ENCODE data around the gene MTOR.
A peak's percentile ranks its signal among the peaks of the same experiment; 100 is the strongest.

The MTOR gene

DNA sequence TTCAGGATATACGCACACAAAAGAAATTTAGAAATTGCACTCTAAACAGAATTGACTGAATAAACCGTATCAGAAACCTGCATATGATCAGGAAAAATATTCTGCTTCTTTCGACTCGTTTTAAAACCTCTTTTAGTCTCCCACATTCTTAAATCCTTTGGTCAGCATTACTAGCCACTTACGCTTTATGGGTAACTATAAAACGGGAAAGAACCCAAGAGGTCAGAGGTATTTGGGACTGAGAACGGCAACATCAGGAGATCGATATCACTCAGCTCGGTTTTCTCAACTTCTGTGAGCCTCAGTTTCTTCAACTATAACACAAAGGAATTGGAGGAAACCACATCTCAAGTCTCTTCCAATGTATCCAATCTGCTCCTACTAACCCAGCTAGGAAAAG lies 109.6 kb downstream of the MTOR start:
- no peak for DNase-seq

DNA sequence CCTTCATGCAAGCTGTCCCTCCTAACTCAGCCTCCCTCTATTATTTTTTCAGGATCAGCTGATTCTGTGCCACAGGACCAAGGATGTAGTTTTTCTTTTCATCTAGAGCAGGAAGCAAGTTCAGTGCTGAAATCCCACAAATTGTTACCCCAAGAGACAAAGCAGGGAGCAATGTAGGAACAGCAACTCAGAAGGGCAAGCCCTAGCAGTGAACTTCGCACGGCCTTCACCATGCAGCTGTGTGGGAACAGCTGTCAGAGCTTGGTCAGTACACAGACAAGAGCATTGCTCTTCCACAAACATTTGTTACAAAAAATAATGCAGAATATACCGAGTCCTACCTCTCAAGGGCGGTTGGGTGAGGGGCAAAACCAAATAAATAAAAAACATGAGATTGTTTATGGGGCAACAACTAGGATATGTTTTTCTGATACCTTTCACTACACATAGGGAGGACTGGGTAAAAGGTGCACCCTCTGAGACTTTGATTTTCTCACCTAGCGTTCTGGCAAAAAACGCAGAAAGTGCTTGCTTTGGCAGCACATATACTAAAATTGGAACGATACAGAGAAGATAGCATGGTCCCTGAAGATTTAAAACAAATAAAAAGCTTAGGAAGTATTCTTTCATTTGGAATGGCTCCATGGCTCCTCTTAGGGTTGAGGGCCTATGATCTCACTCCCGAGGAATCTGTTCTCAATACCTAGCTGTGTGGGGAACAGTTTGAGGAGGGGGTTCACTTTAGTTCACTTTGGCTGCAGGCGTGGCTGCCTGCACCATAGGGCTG lies 110.3 kb downstream of the MTOR start:
- no peak for DNase-seq

DNA sequence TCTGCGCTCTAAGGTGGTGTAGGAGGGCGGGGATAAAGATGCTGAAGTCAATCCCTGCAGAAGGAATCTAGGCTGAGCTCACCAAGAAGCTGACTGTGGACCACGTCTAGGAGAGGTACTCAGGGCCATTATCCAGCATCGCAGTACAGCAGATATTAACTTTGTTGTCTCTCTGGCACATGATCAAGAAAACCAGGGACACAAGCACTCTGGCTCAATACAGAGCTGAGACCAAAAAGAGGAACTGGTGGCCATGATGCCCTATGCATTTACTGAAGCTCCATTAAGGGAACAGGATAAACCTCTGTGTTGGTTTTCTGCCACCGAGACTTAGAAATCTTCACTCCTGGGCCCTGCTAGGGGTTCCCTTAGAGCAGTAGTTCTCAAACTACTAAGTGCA lies 111.2 kb downstream of the MTOR start:
- DNase-seq = no peak

DNA sequence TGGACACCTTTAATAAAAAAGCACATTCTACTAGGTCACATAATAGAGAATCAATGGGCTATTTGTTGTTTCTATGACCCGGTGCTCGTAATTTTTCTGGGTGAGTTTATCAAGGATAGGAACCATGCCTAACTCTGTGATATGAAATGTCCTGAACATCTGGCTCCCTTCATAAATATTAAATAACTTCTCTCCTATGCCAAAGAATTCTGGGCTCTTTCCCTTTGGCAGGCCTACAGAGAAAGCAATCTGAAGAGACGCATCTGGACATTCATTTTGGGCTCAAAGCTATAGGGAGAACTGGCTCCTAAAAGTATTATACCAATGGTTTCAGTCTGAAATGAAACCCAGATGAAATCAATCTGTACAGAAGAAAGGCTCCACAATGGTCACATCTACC lies 112.0 kb downstream of the MTOR start:
- DNase-seq = no peak

DNA sequence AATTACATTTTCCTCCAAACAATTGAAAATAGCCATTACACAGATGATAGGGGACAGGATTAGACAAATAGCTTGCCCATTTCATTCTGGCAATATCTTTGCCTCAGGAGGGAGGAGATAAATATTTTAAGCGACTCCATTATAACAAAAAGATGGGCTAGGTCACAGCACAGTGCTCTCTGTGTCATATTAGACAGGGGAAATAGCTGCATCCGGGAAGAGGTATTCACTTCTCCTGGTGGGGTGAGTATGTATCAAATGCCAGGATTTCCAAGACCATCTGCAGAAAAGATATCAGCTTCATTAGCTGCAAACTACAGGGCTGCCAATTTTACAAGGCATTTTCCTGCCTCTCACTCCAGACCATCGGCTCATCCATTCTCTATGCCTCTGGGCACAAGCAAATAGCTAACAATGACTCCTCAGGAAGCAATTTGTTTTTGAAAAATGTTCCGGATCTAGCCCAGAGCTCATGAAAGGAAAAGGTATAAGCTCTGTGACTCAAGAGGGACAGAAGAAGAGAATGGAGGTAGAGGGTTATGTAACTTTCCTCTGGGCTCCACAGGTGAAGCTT lies 115.1 kb downstream of the MTOR start:
- DNase-seq = no peak

DNA sequence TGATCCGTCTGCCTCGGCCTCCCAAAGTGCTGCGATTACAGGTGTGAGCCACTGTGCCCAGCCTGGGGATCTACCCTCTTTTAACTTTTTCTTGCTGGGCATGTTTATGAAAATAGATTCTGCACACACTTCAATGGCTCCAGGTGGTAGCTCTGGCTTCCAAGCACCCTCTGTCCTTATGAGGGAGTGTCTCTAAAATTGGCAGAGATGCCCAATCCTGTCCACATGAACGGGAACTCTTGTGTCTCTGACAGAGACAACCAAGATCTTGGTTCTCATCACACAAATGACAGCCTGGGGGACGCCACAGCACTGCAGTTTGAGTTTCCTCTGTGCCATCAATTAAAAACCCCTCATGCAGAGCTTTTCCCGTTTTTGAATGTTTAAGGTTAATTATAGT lies 116.6 kb downstream of the MTOR start:
- no peak for DNase-seq

DNA sequence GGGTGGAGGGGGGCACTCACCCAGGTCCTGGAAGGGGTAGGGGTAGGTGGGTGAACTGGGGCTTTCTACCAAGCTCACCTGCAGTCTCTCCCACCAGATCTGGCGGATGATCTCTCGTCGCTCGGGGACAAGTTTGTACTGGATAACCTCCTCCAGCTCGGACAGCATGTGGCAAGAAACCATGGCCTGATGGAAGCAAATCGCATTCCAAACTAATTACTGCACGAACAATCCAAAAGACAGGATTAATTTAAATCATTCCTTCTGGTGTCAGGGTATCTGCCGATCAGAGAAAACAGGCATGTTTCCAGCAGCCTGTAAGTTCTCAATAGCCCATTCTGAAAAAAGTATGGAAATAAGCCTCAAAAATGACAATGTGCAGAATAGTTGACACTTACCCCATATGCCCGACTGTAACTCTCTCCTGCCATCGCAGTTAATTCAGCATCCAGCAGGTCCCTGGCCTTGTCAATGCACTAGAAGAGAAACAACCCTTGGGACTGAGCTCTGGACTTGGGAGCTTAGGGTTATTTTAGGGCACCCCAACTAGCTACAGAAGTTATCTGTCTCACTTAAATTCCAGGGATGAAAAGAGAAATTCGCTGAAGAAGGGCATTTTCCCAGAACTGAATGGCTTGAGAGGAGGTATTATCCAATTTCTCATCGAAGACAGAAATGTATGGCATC lies 117.6 kb downstream of the MTOR start:
- no peak for DNase-seq

DNA sequence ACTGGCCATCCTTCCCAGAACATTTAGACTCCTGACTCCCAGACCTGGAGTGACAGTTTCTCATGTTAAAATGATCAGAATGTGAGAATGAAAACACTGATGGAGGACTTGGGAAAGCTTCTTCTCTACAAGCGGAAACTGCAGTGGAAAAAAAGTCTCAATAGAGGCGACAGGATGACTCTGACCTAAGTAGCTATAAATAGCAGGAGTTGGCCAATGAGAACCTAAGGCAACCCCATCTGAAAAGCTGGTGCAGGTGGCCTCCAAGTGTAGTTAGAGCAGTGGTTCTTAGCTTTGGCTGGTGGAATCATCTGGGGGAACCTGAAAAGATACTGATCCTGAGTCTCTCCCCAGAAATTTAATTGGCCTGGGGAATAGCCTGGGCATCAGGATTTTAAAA lies 118.4 kb downstream of the MTOR start:
- DNase-seq = no peak

DNA sequence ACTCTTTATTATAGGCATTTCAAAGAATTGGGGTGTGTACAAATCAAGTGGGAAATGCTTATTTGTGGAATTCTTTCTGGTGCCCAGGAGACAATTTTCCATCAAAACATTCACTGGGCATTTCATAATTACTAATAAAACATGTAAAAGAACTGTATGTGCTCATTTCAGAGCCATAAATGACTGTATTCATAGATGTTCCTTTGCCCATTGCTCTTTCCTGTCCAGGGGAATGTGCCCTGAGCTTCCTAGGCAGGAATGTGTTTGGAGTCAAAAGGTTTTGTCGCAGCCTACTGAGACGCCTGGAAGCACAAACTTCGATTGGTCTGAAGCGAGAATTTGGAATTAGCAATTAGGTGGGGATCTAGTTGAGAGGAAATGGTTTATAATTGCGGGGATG lies 119.0 kb downstream of the MTOR start:
- no peak for DNase-seq

DNA sequence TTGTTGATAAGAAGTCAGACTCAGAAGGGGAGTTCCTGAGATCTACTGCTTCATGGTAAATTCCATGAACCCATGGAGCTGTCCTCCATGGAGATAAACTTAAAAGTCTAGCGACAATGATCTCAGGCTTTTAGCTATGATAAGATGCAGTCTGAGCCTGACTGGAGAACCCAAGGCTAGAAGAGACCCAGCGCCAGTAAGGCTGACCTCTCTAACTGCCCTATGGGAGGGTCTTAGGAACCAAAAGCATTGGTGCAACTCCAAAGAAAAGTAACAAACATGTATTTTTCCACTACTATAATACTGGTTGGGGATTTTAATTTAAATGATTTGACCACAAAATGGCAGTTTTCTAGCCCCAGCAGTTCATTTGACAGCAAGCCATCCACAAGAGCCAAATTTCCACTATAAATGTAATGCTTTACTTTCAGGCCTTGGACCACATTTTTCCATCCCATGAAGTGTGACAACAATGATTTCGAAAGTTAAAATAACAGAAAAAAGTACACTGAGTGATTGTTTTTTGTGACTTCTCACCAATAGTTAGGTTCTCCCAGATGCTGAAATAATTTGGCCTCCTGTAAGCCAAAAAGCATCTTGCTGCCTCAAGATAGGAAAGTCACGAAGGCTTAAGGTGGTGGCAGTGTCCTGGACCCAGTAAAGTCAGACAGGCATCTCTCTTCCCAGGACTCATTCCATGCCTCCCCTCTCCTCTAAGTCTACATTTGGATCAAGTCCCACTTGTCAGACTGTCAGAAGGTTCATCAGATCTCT lies 119.5 kb downstream of the MTOR start:
- no peak for DNase-seq

DNA sequence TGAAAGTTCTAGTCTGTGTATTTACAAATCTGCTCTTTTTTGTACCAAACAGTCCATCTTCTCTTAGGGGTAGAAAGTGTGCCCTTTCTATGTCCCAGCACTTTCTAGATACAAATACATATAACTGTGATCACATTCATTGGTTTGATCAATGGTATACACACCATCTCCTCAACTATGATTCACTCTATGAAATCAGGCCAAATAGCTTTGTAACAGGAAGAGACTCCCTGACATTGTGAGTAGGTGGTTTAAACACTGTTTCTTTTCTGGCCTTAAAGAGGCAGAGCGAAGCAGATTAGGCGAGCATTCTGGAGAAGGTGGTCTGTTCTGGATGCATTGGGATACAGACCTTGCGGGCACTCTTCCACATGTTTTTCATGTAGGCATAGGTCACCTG lies 123.4 kb downstream of the MTOR start:
- DNase-seq = no peak

DNA sequence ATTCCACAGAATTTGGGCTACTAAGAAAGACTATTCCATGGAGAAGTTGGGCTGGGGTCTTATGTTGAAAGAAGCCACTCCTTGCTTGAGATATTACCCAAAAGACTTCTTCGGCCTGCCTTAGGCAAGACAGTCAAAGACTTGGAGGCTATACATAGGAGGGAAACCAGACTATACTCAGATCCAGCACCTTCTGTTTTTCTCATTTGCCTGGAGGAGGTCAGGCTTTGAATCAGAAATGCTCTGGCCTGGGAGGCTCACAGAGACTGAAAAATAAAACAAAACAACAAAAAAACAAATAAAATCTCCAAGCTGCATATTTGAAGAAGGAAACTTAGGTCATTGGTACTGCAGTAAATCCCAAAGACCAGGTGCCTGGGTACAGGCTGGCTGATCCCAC lies 124.3 kb downstream of the MTOR start:
- DNase-seq = no peak

DNA sequence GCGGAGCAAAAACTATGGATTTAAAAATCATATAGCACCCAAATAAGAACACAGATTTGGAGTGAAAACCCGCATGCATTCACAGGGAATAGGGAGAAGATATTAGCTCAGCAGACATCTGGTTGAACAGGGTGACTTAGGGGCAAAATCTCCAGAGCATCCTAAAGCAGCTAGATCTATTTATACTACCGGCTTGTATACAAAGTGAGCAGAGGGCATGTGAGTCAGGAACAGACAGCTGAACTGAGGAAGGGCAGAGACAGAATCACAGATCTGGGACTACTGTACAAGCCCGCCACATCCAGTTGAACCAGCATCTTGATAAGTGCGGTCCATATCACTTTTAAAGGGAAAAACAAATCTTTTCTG lies 127.5 kb downstream of the MTOR start:
- DNase-seq = no peak

DNA sequence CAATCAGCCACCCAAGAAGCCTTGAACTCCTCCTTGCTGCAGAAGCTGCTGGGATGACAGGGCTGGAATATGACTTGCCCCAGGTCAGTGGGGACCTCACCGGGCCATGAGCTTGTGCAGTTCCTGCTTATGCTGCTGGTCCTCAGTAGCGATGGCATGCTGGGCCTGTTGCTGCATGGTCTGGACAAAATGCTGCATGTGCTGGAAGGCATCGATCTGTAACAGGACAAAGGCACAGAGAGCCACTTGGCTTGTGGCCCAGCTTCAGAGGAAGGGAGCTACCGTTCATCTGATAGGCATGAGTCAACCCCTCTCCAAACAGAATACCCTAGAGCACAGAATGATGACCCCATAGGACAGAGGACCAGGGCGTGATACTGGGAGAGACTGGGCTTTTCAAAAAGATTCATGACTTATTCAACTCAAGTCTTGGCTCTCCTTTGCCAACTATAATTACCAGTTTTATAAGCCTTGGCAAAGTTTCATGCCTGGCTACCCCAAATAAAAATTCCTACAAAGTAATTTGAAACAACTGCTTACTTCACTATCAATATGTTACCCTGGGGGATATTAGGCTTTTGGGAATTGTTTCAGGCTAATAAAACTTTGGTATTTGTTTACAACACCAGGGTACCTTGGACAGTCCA lies 128.0 kb downstream of the MTOR start:
- DNase-seq = peak in 6 of 56 donors; percentile 6 to 73 (median 18)

DNA sequence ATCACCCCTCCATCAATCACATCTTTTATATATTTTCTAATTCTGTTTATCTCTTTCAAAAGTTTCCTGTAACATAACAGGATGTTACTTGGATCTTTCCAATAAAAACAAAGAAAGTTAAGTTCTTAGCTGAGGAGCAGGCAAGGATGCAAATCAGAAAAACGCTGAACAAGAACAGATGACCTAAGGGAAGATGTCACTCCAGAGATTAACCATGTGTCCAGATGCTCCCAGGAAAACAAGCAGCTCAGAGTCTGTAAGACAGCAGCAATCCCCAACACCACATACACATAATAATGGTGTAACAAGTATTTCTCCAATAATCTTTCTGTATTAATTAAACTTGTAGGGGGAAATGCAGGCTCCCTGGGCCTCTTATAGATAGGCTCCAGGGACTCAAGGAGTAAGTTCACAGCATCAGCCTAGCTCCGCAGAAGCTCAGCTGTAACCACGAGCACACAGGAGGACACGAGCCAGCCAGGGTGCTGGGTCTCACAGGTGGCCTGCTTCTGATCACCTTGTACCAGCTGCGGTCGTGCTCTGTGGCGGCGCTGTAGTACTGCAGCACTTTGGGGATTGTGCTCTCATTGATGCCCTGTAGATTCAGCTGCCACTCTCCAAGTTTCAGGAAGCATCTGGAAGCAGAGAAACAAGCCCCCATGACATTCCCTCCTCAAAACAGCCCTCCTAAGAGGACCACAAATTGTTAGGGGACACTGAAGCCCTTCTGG lies 129.6 kb downstream of the MTOR start:
- no peak for DNase-seq

DNA sequence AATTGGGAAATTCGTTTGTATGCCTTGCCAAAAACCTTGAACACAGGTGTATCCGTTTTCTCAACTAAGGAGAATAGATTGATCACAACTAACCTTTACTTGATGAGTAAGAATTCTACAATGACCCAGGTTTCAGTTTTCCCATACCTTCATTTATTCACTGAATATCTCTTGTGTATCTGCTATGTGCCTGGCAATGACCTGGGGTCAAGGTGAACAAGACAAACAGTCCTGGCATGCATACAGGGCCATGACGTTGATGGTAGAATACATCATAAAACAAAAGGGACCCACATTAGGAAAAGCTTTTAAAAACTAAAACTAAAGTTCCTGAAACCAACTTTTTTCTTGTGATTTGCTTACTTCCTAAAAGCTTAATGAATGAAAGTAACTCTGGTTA lies 130.5 kb downstream of the MTOR start:
- no peak for DNase-seq

DNA sequence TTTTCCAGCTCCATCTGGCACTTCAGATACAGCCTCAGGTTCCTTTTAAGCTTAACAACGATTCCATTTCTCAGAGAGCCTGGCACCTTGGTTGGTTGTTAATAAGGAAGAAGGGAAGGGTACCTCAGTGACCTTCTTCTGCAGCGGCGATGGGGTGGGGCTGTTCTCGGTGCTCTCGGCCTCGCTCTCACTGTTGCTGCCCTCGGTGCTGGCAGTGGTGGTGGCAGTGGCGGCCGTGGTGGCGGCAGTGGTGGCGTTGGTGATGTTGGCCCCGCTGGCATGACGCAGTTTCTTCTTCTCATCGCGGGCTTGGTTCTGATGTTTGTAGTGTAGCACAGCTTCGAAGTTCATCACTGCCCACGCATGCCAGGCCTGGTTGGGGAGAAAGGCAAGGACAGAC lies 131.9 kb downstream of the MTOR start:
- DNase-seq = no peak

DNA sequence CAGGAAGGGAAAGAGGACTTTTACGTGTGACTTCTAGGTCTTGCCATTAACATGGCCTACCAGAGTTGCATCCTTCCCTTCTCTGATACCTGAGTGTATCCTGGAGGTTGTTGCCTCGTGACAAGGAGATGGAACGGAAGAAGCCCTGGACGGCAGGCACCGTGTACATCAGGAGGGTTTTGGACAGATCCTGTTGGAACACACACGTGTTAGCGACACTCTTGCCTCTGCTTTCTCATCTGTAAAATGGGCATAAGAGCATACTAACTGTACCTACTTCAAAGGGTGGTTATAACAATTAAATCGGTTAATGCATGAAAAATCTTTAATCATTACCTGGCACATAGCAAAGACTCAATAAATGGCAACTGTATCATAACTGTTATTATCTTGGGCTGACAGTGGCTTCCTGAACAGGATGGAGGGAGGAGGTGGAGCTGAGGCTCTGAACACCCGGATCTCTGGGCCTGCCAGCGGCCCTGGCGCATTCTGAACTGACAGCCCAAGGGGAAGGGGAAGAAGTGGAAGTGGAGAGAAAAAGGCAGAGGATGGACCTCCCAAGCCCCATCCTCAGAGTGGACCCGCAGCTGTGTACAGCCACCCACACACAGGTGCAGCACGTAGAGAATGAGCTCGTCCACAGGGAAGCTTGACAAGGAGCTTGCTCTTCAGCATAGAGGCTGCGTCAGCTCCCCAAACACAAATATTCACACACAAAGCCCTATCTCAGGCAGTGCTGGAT lies 132.5 kb downstream of the MTOR start:
- no peak for DNase-seq

DNA sequence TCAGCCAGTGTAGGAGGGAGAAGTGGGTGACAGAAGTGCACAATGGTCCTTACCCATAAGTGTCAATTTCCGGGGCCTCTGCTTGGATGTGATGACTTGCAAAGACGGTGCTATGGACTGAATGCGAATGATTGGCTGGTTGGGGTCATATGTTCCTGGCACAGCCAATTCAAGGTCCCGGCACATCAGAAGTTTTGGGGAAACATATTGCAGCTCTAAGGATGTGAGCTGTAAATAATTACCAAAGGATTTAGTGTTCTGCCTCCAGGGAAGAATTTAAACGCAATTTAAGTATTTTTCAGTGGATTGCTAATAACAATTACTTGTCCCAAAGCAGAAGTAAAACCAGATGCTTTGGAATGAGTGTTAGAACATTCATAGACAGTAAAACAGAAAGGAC lies 135.8 kb downstream of the MTOR start:
- no peak for DNase-seq

DNA sequence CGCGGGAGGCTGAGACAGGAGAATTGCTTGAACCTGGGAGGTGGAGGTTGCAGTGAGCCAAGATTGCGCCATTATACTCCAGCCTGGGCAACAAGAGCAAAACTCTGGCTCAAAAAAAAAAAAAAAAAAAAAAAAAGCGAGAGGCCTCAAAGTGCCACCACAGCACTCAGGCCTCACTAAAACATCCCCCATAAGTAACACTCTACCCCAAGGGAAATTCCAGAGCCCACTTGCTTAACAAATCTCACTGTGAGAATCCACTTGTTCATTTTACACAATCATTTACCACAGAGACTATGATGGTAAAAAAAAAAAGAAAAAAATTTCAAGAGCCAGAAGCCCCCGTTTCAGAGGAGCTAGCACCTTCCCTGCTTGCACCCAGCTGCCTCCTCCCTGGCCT lies 136.4 kb downstream of the MTOR start:
- DNase-seq = no peak

Data from amygdala (tissue), 56 donors.